HG02642 (cell line): ENCODE results near the gene LCOR.
"Not testable (repeated sequence)": the region's sequence is repeated elsewhere in the genome, so short reads cannot be mapped to it uniquely, and the experiment has no call there.

Experiments
- ATAC-seq: cut with Tn5 transposase; IDR thresholded peaks from one replicate; pipeline ENCODE4 v1.9.1; 2021; ENCODE audit warnings: mild to moderate bottlenecking; ENCODE audit not compliant: unreplicated experiment, poor library complexity

The LCOR gene

DNA sequence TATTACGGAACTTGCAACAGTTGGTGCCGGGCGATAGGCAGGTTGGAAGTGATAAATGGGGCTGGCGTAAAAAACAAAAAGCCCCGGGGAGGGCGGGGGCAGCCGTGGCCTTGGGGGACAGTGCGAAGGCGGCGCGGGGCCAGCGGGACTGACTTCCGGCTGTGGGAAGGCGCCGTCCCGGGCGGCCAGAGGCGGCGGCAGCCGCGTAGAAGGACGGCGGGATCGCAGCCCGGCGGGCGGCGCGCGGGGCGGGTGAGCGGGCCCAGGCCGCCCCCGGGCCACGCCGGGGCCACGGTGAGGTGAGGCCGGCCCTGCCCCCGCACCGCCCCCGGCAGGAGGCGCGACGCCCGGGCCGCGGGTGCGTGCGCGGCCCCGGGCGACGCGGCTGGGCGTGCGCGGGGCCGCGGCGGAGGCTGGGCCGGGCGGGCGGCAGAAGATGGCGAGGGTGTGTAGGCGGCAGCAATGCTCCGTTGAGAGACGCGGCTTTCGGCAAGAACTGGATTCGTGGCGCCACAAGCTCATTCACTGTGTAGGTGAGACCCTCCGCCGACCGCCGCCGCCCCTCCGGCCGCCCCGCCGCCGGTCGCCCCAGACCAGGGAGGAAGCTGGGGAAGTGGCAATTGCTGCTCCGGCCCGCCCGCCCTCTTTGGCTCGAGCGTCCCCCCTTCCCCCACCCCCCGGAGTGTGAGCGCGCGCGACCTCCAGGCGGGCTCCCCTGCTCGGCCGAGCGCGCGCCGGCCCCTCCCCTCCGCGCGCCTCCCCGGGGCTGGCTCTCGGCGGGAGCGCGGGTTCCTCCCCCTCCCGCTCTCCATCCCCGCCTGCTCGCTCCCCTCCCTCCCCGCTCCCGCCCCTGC lies at the start of gene LCOR:
Gene LCOR, plus strand, starts transcription at position 432 of the 854 bp plus-strand sequence. CDS start 116,760 bp downstream, outside the sequence.
- peak; percentile 73 for ATAC-seq

DNA sequence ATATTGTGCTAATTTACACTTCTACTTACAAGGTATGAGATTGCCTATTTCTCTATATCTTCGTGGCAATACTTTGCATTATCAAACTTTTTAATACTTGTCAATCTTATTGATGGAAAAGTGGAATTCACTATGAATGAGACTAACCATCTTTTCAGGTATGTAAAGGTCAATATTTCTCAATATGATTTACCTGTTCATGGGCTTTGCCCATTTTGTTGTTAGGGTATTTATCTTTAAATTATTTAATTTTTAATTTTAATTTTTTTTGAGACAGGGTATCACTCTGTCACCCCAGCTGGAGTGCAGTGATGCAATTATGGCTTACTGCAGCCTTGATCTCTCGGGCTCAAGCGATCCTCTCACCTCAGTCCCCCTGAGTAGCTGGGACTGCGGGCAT lies 47.8 kb upstream of the LCOR start:
- no peak for ATAC-seq

GRCh38 chr10:96789571-96790108 lies 42.5 kb upstream of the LCOR start:
- ATAC-seq, result peak; percentile 85

DNA sequence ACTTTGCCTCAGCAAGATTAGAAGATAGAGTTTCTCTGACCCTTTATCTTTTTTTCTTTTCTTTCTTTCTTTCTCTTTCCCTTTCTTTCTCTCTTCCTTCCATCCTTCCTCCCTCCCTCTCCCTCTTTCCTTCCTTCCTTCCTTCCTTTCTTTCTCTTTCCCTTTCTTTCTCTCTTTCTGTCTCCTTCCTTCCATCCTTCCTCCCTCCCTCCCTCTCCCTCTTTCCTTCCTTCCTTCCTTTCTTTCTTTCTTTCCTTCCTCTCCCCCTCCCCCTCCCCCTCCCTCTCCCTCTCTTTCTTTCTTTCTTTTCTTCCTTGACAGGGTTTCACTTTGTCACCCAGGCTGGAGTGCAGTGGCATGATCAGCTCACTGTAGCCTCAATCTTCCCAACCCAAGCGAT lies 40.2 kb upstream of the LCOR start:
- no peak for ATAC-seq

DNA sequence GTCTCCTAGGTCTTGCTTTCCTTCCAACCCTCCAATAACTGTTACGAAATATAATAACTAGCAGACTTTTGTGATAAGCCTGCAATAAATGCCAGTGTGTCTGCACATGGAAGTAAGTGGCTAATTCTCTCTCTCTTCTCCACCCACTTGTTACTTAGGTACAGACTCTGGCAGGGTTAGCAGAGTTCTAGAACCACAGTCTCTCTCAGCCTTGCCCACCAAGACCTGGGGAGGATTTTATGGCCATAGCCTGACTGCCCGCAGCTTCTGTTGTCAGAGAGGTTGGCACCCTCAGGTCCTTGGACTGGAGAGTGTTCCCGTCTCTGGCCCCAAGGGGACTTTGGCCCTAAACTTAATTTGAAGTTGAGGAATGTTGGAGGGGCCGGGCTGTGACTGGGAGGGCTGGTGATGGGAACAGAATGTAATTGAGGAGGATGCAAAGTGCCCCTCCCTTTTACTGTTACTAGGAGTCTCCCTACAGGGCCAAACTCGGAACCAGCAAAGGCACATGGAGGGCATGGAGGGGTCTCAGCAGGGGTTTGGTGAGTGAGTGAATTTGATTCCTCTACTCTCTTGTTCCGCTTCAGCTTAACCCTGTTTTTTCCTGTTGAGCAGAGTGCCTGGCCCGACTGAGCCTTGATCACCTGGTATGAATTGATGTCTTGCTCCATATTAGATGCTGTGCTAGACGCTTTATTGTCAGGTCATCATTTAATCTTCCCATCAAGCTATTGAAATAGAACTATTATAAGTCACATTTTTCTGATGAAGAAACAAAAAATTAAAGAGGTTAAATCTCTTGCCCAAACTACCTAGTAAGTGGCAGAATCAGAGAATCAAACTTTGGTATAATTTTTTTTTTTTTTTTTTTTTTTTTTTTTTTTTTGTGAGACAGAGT lies 37.0 kb upstream of the LCOR start:
- ATAC-seq, result no peak

- ATAC-seq, result no peak
Observed at GRCh38 chr10:96797485-96797884, 34.6 kb upstream of the LCOR start.

DNA sequence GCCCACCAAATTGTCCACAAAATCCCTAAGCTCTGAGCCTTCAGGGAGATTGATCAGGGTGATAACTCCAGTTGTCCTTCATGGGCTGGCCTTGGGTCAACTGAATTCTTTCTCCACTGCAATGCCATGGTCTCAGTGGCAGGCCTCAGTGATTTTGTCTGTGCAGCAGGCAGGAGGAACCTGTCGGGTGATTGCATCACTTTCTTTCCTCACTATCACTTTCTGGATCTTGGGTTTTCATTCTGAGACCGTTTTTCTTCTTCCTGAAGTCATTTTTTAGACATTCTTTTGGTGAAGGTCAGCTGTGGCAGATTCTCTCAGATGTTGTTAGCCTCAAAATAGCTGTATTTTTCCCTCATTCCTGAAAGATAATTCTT lies 28.8 kb upstream of the LCOR start:
- no peak for ATAC-seq

DNA sequence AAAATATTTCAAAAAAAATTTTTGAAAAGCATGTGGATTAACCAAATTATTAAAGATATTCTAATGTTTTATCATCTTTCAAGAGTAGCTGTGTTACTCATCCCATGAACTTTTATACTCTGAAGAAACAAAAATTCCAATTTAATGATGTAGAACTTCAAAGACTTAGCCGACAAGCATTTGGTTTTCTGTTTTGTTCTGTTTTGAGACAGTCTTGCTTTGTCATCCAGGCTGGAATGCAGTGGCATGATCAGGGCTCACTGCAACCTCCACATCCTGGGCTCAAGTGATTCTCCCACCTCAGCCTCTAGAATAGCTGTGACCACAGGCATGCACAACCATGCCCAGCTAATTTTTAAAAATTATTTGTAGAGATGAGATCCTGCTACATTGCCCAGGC lies 17.8 kb upstream of the LCOR start:
- no peak for ATAC-seq

DNA sequence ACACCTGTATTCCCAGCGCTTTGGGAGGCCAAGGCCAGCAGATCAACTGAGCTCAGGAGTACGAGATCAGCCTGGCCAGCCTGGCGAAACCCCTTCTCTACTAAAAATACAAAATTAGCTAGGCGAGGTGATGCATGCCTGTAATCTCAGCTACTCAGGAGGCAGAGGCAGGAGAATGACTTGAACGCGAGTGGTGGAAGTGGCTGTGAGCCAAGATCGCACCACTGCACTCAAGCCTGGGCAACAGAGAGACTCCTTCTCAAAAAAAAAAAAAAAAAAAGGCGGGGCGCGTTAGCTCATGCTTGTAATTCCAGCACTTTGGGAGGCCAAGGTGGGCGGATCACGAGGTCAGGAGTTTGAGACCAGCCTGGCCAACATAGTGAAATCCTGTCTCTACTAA lies 13.1 kb upstream of the LCOR start:
- ATAC-seq, result not testable (repeated sequence)

- ATAC-seq, result no peak
Observed at GRCh38 chr10:96820765-96821164, 11.3 kb upstream of the LCOR start.

- no peak for ATAC-seq
Observed at GRCh38 chr10:96826438-96826837, 5.7 kb upstream of the LCOR start.

DNA sequence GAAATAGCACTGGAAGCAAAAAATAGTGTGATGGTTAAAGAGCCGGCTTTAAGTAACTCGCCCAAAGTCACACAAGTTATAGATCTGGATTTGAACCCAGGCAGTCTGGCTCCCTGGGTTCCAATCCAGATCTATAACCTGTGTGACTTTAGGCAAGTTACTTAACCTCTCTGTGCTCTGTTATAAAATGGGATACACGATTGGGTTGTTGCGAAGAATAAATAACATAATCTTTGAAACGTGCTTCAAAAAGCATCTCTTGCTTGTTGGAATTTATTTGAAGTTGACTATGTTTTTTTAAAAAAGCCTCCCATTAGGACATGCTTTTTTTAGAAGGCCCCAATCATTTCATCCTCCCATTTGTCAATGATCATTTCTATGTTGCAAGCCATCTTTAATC lies 3.5 kb upstream of the LCOR start:
- no peak for ATAC-seq

GRCh38 chr10:96829029-96829773 lies 2.9 kb upstream of the LCOR start:
- ATAC-seq, result no peak

DNA sequence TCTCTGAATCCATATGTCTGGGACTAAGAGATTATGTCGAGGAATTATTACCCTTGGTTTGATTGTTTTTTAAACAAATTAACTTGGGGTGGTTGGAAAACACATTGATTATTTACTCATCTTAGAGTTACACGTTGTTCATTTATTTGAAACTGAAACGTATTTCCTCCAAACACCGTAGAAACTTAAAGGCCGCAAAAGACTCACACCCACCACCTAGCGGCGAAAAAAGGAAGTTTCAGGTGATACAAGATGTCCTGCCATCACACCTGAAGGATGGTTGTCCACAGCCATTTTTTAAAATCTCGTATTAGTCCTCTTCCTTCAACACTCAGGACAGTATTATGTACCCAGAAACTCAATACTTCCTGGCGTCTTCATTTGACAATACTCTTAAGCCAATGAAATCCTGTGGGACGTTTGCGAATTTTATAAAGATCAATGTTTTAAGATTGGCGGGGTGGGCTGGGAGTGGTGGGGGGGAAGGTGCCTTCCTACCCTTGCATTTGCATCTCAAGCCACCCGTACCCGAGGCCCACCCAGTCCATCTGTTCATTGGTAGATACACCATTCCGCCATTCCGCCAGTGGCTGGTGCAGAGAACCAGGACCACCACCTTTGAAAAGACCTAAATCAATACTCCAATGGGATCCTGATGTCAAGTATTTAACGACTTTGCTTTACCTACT lies 1.4 kb upstream of the LCOR start:
- ATAC-seq, result no peak

- ATAC-seq, result no peak
Observed at GRCh38 chr10:96831200-96831866, 765 bp upstream of the LCOR start.

- peak; percentile 63 for ATAC-seq
Observed at GRCh38 chr10:96832721-96833219, 672 bp downstream of the LCOR start.

GRCh38 chr10:96833220-96834001 lies 1.3 kb downstream of the LCOR start:
- peak; percentile 17 for ATAC-seq

- no peak for ATAC-seq
Observed at GRCh38 chr10:96834120-96834519, 2.0 kb downstream of the LCOR start.
